Heart left ventricle (tissue), 16 donors: ENCODE measurements around the gene ATP5MC2. TPM values are rescaled to one million over a fixed set of nuclear protein-coding genes. Genes with fewer than 3 reads are reported as not detected.
A peak's percentile ranks its signal among the peaks of the same experiment; 100 is the strongest.

Source experiments
- ATAC-seq, 4 donors: fragments of 200-7000 bp; cut with Tn5 transposase; one replicate each; pipeline ENCODE4 v1.9.1; 2020 to 2022; ENCODE audit warnings: moderate library complexity in 4 of 4, mild to moderate bottlenecking in 3 of 4, moderate number of reproducible peaks in 1 of 4
- DNase-seq, 5 donors: peaks; one replicate each; pipeline ENCODE4 v3.0.0-alpha.2; 2020
- H3K27ac ChIP-seq, 12 donors: fragments of 200-600 bp; sonication (generic) in 4 of 12; one replicate each; pipeline versions ENCODE4 v1.5.0 to v1.8.0; 2016 to 2022; ENCODE audit warnings: mild to moderate bottlenecking in 2 of 12
- H3K27me3 ChIP-seq, 9 donors: fragments of 200-600 bp; sonication (generic) in 2 of 9; one replicate each; pipeline versions ENCODE4 v1.5.1 to v1.8.0; 2016 to 2022; ENCODE audit warnings: mild to moderate bottlenecking in 3 of 9
- H3K36me3 ChIP-seq, 9 donors: fragments of 200-600 bp; sonication (generic) in 2 of 9; one replicate each; pipeline versions ENCODE4 v1.5.0 to v1.8.0; 2018 to 2022; ENCODE audit warnings: mild to moderate bottlenecking in 2 of 9
- H3K4me1 ChIP-seq, 12 donors: fragments of 200-600 bp; sonication (generic) in 4 of 12; one replicate each; pipeline versions ENCODE4 v1.5.0 to v1.8.0; 2016 to 2022; ENCODE audit warnings: mild to moderate bottlenecking in 3 of 12
- H3K4me3 ChIP-seq, 12 donors: fragments of 200-600 bp; sonication (generic) in 4 of 12; one replicate each; pipeline versions ENCODE4 v1.5.0 to v1.8.0; 2017 to 2022; ENCODE audit warnings: mild to moderate bottlenecking in 9 of 12, moderate library complexity in 4 of 12
- H3K9me3 ChIP-seq, 12 donors: fragments of 200-600 bp; sonication (generic) in 4 of 12; one replicate each; pipeline versions ENCODE4 v1.5.0 to v1.8.0; 2016 to 2022; ENCODE audit warnings: mild to moderate bottlenecking in 1 of 12
- POLR2A ChIP-seq, 2 donors: fragments of 450-650 bp; IDR thresholded peaks; one replicate each; pipeline ENCODE4 v1.6.1; 2017; ENCODE audit warnings: antibody characterized with exemption in 2 of 2, mild to moderate bottlenecking in 2 of 2, moderate library complexity in 2 of 2
- WGBS, 4 donors: extraction: QIAGEN DNeasy Blood & Tissue Kit in 2 of 4; methylation state at CpG; one replicate each; pipeline versions ENCODE4 v1.1.5 to v1.1.7; 2013 to 2018; 5-methylcytosine and 5-hydroxymethylcytosine counted together
- intact Hi-C, 10 donors: fragments of 100-400 bp; cut with DNase I; formaldehyde crosslinking; loops; one replicate each; pipeline versions ENCODE4 v1.11.1 to v1.14.2; 2022
- polyA plus RNA-seq, 2 donors: library from polyadenylated mRNA; stranded (reverse); fragments of 200-250 nt; gene quantifications; one replicate each; pipeline ENCODE4 v1.2.3, GENCODE V29; 2013
- total RNA-seq, 9 donors: library from RNA; depleted of rRNA in 2 of 9; stranded (reverse); fragments of >200 nt in 2 of 9; fragmentation: NEBNext Ultra II Directional in 3 of 9; extraction: Animal tissue kit (Norgen Biotek cat#: 25700) in 3 of 9; gene quantifications; one replicate each; pipeline versions ENCODE4 v1.1.0 to v1.2.4, GENCODE V29; 2016 to 2023
- TF ChIP-seq, protein P1 (sequence below), 12 donors: fragments of 200-600 bp; sonication (generic) in 4 of 12; IDR thresholded peaks; one replicate each; pipeline versions ENCODE4 v1.5.0 to v1.8.0; 2018 to 2022; ENCODE audit warnings: antibody characterized with exemption in 12 of 12, mild to moderate bottlenecking in 5 of 12
- donor health status: ischemic (EF 13 %, LVEDD 7.1; RV severe dilation, severe dysfunction).
- donor health status: healthy with polysubstance abuse.
- donor health status: DM: no; HTN: yes; CAD: no.
- donor health status: DM: no; HTN: no; CAD: no.
- donor health status: ischemic (EF 25% LVEDD 6.9; RV normal size, moderate dysfunction).
- donor health status: ischemic (EF 25% LVEDD 5.7; RV mildly dilated, moderate dysfunction).
- donor health status: healthy.
- donor health status: DM: yes; HTN: yes; CAD: no.
- donor health status: ischemic (EF 35%, LVEDD 5.7; RV mildly dilated, moderate dysfunction).
- donor health status: nonischemic (EF 11% LVEDD 7.7; RV severe dilation, severe dysfunction).
- donor health status: DM: yes; HTN: yes; CAD: no.
- donor health status: PGD.
- donor health status: ischemic (EF 29% LVEDD 5.4; RV normal size, mild dysfunction).
- donor health status: nonischemic (EF 23%, LVEDD 6.1; RV moderate dilation, normal function).

ATP5MC2 gene
- total and polyA plus RNA-seq, 11 donors: 392 to 753 (median 555) TPM

DNA sequence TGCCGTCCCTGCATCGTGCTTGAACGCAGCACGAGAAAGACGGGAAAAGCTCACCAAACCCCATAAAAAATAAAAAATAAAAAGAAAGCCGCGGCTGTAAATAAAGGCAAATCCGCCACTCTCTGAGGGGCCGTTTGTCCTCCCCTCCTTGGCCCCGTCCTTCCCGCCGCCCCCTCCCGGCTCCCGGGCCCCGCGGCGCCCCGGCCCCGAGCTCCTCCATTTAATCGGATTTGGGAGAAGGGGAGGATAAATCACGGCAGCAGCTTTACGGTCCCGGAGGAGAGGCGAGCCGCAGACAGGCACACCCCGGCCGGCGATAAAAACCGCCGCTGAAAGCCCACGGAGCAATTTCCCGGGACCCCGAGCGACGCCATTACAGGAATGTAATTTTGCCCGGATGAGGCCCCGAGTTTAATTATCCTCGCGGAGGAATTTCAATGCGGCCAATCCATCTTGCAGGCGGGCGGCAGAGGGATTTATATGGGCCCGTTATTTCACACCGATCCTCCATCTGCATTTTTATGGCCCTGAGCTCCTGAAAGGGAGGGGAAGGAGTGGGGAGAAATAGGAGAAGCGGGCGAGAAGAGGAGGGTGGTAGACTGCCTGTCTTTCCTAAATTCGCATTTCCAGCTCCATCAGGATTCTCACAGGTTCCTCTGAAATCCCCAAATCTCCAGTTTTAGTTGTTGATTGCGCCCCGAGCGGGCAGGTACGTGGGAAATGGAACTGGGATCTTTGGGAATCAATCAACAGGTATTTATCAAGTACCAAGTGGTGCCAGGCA, 1.3 kb upstream of the ATP5MC2 start:
- Histone ChIP-seq H3K27me3 (no peaks in the 10 kb centered on the region), H3K9me3 (no peaks in the 10 kb centered on the region), H3K4me1 (peaks cover 0 to 45% (median 29%) of the 10 kb centered on the region in 12 donors), H3K27ac (peak overlapping the region; percentile 89 to 98 (median 94)), H3K36me3 (peaks cover 0 to 24% (median 15%) of the 10 kb centered on the region in 9 donors), H3K4me3 (peak overlapping the region; percentile 8 to 90 (median 80))
- no peak for TF ChIP-seq POLR2A (IDR thresholded peaks at IDR 0.05)
- TF ChIP-seq, protein P1, sequence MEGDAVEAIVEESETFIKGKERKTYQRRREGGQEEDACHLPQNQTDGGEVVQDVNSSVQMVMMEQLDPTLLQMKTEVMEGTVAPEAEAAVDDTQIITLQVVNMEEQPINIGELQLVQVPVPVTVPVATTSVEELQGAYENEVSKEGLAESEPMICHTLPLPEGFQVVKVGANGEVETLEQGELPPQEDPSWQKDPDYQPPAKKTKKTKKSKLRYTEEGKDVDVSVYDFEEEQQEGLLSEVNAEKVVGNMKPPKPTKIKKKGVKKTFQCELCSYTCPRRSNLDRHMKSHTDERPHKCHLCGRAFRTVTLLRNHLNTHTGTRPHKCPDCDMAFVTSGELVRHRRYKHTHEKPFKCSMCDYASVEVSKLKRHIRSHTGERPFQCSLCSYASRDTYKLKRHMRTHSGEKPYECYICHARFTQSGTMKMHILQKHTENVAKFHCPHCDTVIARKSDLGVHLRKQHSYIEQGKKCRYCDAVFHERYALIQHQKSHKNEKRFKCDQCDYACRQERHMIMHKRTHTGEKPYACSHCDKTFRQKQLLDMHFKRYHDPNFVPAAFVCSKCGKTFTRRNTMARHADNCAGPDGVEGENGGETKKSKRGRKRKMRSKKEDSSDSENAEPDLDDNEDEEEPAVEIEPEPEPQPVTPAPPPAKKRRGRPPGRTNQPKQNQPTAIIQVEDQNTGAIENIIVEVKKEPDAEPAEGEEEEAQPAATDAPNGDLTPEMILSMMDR (IDR thresholded peaks at IDR 0.05): no peak
- peak in 1 of 4 donors; percentile 1 for ATAC-seq
- peak in 3 of 5 donors; percentile 29 to 67 (median 30) for DNase-seq
- WGBS, 4 donors: 13 to 26% (median 17%) methylated on average over 47 to 51 of the region's 51 CpGs
- intact Hi-C loops: loop anchor here in 9 of 10 donors (2.0 to 10.0 kb wide), 9 partner anchors 50 to 135 kb away; partner anchors contain the start of gene ATF7 (in 6 of the 9)

DNA sequence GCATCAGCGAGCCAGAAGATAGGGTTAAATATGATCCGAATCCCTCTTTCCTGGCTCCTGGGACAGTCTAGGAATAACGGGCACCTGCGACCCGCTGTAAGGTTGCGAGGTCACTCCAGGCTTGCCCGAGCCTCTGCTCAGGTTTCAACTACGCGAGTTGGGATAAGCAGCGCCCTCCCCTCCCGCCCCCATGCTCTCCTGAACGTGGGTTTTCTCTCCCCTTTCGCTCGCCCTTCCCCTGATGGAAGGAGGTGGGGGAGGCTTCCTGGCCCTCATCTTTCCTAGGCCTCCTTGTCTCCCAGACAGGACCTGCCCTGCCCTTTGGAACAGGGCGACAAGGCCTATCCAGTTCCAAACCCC, 753 bp upstream of the ATP5MC2 start:
- H3K27ac ChIP-seq: peak overlapping the region; percentile 89 to 98 (median 94)
- 15 to 27% (median 17%) methylated on average over 15 of the region's 15 CpGs for WGBS, 4 donors
- peak; percentile 8 to 32 (median 19) for ATAC-seq
- peaks cover 0 to 49% (median 30%) of the 10 kb centered on the region in 12 donors for H3K4me1 ChIP-seq
- H3K27me3 ChIP-seq: no peaks in the 10 kb centered on the region
- peak; percentile 50 to 70 (median 52) for DNase-seq
- peaks cover 0 to 29% (median 21%) of the 10 kb centered on the region in 9 donors for H3K36me3 ChIP-seq
- peak overlapping the region; percentile 8 to 90 (median 80) for H3K4me3 ChIP-seq
- intact Hi-C loops: loop anchor here (1.0 to 10.0 kb wide), 13 partner anchors 49 to 134 kb away; partner anchors contain the start of gene ATF7 (in 7 of the 10)
- no peaks in the 10 kb centered on the region for H3K9me3 ChIP-seq
- TF ChIP-seq, protein P1 (IDR thresholded peaks at IDR 0.05): no peak
- no peak for TF ChIP-seq POLR2A (IDR thresholded peaks at IDR 0.05)

DNA sequence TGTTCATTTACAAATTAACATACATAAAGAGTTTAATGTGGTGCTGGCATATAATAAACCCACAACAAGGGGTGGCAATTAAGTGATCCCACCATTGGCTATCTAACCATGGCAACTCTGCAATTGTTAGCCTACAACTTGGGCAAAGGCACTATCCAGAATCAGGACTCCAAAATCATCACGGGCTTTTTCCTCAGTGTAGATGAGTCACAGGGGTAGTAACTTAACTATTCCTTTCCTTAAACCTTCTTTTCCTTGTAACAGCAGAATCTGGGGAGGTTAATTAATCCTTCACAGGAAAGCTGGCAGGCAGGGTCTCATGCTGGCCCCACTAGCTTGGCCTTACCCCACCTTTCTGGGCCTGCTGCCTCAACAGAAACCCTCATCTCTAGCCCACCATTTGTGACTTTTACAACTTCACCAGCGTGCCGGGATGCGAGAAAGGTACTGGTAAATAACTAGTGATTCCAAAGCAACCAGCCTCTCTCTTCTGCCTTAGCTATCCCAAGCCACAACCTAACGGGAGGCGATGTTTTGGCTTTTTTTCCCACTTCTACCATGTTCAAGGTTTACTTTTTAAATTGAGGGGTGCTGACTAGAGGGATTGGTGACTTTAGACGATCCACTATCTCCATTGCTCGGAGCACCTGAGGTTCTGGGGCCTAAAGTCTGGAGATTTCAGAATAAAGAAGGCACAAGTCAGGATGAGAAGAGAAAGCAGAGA, 744 bp downstream of the ATP5MC2 start:
- WGBS, 4 donors: 36 to 43% (median 41%) methylated on average over 8 of the region's 8 CpGs
- TF ChIP-seq, protein P1 (IDR thresholded peaks at IDR 0.05): no peak
- no peak for TF ChIP-seq POLR2A (IDR thresholded peaks at IDR 0.05)
- Histone ChIP-seq H3K36me3 (peaks cover 0 to 44% (median 35%) of the 10 kb centered on the region in 9 donors), H3K27ac (peak overlapping the region; percentile 82 to 98 (median 92)), H3K4me1 (peaks cover 0 to 63% (median 33%) of the 10 kb centered on the region in 12 donors), H3K9me3 (no peaks in the 10 kb centered on the region), H3K27me3 (no peaks in the 10 kb centered on the region), H3K4me3 (peak overlapping the region; percentile 51 to 90 (median 80))
- ATAC-seq (no peak), DNase-seq (no peak)
- intact Hi-C loops: loop anchor here in 9 of 10 donors (1.0 to 10.0 kb wide), 9 partner anchors 48 to 133 kb away; partner anchors contain the start of gene ATF7 (in 6 of the 9)

DNA sequence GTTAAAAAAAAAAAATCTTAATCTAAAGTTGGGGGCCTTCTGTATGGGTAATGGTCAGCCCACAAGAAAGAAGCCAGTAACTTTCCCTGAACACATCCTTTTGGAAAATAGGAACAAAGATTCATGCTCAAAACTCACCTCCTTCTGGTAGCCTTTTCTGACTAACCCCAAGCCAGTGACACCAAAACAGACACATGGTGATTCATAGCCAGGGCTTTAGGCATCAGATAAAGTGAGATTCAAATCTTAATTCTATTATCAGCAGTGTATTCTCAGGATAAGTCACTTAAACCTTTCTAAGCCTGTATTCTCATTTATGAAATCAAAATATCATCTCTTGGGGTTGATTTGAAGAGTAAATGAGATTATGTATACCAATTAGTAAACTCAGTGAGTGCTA, 4.9 kb downstream of the ATP5MC2 start:
- H3K27ac ChIP-seq: no peak overlapping the region
- TF ChIP-seq POLR2A (IDR thresholded peaks at IDR 0.05): no peak

More for the DNA sequence above, 4.9 kb downstream of the ATP5MC2 start:
- Histone ChIP-seq H3K36me3 (peaks cover 0 to 86% (median 77%) of the 10 kb centered on the region in 9 donors), H3K9me3 (no peaks in the 10 kb centered on the region), H3K4me3 (no peak overlapping the region), H3K27me3 (no peaks in the 10 kb centered on the region), H3K4me1 (peaks cover 0 to 62% (median 20%) of the 10 kb centered on the region in 12 donors)
- DNase-seq: no peak
- intact Hi-C loops: loop anchor here in 1 of 10 donors (5.0 to 10.0 kb wide), 2 partner anchors 46 to 129 kb away; partner anchors contain the start of gene ATF7
- ATAC-seq: no peak
